NOMO-1 treated with DMSO at 0.1 percent for 48 hours (cell line): ENCODE data around the gene C4BPB.
"Not testable (repeated sequence)": the region's sequence is repeated elsewhere in the genome, so short reads cannot be mapped to it uniquely, and the experiment has no call there.

ENCODE experiments used
- DNase-seq: peaks from one replicate; lab custom pipeline; 2025; ENCODE audit not compliant: unreplicated experiment; lab: John Stamatoyannopoulos, UW

Gene C4BPB, protein sequence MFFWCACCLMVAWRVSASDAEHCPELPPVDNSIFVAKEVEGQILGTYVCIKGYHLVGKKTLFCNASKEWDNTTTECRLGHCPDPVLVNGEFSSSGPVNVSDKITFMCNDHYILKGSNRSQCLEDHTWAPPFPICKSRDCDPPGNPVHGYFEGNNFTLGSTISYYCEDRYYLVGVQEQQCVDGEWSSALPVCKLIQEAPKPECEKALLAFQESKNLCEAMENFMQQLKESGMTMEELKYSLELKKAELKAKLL

GRCh38 chr1:207088701-207089626 lies at the start of gene C4BPB:
Gene C4BPB, plus strand, starts transcription at chr1:207088860. Its CDS starts 672 bp downstream, at chr1:207089532.
- DNase-seq = no peak

DNA sequence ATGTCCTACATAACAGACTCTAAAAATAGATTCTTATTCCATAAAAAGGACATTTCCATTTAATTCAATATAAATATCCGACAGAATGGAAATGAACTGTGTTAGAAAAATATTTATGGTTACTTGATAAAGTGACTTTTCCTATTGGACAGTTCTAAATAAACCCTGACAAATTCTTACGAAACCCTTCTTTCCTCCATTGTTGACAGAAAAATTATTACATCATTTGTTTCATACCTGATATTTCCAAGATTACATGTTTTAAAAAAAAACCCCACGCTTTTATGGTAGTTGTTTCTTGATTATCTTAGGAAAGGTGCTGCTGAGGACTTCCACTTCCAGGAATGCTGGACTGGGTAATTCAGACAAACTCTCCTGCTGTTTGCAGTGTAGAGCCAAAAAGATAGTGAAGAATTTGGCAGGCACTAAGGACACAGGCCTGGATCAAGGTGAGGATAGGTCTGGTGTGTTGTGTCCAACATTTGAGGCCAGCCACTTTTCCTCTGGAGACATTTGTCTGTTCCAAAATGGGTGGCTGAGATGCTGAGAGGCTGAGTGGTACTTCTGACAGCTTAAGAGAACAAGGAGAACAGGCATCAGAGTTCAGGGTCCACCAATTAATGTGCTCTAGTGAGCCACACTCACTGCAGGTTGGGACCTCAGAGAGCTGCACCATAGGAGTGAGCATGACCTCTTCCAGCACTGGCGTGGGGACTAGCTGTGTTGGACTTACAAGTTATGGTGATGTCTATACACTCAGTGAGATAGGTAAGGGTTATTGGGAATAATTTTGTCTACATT lies 49.1 kb upstream of the C4BPB start:
- no peak for DNase-seq

DNA sequence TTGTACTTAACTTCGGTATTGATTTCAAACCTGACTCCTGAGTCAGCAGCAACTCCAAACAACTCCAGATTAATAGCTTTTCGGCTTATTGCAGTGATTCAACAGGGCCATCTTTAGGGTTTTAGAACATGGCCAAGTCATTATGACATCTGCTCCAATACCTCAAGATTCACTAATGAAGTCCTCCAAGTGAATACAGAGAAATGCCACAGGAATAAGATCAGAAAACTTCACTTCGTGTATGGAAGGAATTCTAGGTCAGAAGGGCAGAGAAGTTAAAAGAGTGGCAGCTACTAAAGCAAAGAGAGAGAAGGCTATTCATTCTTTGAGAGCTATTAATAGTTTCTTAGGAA lies 48.5 kb upstream of the C4BPB start:
- DNase-seq = no peak

- not testable (repeated sequence) for DNase-seq
These were observed 47.3 kb upstream of the C4BPB start for GRCh38 chr1:207041397-207041796.

DNA sequence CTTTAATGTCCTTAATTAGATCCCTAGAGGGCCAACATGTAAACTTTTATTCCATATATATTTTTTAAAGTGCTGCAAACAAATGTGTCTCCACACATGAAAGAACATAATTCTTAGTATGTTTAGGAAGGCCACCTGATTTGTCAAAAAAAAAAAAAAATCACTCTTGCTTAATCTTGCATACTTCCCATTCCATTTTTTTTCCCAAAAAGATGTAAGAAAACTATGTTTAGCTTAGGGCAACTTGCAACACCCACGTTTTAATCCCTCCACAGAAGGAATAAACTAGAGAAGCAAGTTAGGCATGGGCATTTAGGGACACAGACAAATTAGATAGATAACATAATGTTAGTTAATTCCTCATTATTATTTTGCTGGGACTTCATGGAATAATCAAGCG lies 43.2 kb upstream of the C4BPB start:
- no peak for DNase-seq

DNA sequence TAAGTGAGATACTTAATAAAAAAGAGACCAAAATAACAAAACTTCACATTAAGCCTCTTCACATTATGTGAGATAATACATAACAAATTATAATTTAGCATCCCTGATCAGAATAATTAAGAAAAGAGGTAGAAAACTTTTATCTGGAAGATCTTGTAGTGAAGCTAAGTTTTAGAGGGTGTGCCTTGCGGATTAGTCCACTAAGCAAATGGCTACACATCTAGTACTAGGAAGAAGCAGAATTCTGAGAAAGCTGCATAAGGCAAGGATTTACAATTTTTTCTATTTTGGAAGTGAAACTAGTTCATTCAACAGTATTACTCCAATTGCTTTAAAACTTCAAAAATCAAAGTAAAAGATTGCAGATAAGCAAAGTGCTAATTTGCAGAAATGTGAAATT lies 41.2 kb upstream of the C4BPB start:
- no peak for DNase-seq

GRCh38 chr1:207048041-207048440 lies 40.6 kb upstream of the C4BPB start:
- no peak for DNase-seq

DNA sequence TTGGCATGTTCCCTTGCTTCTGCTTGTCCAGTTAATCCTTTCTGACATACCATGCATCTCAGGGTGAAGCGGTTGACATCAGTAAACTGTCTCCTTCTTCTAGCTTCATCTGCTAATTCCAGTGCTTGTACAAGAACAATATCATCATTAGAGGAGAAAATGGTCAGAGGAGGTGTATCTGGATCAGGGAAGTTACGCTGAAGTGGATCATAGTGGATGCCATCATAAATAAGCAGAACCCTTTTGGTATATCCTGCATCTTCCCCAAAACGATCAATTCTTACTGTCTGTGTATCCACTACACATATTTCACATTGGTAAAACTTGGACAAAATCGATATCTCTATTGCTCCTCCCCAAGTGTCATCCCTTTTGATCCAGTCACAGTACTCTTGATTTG lies 39.6 kb upstream of the C4BPB start:
- no peak for DNase-seq

- no peak for DNase-seq
These were observed 39.1 kb upstream of the C4BPB start for GRCh38 chr1:207049514-207049913.

DNA sequence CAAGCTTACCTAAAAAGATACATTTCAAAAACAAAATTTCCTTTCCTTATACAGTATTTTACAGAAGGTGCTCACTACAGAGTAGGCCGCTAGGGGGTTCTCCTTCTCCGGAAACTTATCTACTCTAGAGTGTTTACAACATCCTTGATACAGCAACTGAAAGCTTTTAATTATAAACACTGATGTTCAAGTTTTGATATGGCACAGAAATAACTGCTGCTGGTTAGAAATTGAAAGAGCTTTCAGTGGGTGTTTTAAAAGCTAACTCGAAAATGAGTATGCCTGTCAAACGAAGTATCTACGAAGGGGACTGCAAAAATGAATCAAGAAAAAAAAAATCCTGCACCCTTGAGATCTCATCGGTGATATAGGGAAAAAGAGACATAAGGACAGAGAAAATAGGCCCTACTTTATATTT lies 38.7 kb upstream of the C4BPB start:
- DNase-seq = peak; percentile 62

GRCh38 chr1:207050480-207051190 lies 38.0 kb upstream of the C4BPB start:
- peak; percentile 81 for DNase-seq

DNA sequence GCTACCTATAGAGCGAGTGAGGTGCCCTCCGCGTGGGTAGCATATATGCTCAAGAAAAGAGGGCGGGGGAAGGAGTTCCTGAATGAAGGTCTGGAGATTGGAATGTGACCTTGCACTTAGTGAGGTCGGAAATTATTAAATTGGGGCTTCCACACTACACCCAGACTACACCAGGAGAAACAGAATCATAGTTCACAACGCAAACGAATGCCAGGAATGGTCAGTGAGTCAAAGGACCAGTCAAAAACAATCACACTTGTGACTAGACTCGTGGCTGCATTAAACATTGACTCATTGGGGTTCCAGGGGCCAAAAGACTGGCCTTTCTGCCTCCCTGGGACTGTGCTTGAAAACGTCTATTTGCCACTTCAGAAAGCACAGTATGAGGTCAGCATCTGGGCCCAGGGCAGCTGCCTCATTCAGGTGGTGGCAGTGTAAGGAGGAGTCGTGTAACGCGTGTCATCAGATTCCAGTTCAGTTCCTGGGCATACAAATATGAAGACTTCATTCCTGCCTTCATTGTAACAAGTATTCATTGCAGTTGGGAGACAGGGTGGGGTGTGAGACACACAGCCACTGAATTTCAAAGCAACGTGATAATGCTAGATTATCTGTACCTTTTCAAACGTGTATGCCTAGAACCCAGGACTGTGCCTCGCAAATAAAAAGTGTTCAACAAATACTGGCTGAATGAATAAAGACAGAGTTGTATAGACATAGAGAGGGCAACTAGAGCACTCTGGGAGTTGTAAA lies 37.3 kb upstream of the C4BPB start, which contains the start of gene YOD1:
TSS of gene YOD1 (minus strand) at position 18 of the 753 bp plus-strand sequence. CDS start 178 bp downstream, outside the sequence.
- no peak for DNase-seq

DNA sequence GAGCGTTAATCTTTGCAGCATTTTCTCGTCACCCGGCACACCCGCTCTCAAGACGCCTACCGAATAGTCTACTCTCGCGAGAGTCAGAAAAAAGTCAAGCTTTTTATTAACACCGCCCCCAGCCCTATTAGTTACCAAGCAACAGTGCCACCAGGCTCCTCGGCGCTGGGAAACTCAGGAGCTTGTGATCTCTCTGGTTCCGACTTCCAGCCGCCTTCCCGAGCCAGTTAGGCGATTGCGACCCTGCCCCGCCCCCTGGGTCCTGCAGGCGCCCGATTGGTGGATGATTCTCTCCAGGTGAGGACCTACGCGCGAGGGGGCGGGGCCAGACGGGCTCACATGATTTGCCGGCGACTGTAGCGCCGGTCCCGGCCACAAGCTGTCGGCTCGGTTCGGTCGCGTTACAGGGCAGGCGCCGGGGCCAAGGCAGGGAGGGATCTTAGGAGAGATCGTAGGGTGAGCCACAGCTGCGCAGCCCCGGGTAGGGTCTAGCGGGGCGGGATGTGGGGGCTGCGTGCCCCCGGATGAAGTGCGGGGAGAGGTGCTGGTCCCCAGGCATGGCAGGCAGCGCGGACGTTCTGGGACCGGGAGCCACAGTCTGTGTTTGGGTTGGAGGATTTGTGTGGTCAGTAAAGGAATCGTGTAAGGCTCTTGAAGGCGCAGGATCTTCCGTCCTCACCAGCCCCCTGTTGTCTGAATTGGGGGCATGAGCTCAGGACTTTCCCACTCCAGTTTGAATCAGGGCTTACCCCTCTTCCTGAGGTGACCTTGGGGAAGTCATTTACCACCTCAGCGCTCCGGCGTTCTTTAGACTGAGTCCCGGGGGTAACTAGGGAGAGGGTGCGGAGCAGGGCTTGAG lies 35.5 kb upstream of the C4BPB start, which contains the start of gene PFKFB2:
TSS of gene PFKFB2 (plus strand) at position 365 of the 859 bp plus-strand sequence. CDS start 1,443 bp downstream, outside the sequence.
- peak; percentile 91 for DNase-seq

DNA sequence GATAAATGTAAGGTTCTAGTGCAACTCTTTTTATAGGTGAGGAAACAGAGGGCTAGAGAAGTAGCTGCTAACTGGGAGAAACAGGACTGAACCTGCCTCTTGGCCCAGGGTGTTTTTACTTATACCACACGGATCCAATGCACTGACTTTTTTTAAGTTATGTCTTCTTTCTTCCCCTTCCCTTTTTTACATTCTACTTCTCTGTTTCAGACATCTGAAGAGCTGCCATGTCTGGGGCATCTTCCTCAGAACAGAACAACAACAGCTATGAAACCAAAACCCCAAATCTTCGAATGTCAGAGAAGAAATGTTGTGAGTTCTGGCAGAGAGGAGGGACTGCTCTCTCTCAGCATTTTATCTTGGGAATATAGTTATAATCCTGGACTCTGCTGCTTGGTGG lies 34.2 kb upstream of the C4BPB start:
- DNase-seq = peak; percentile 71

GRCh38 chr1:207055386-207056001 lies 33.2 kb upstream of the C4BPB start:
- DNase-seq = no peak

- no peak for DNase-seq
These were observed 32.0 kb upstream of the C4BPB start for GRCh38 chr1:207056673-207057072.

DNA sequence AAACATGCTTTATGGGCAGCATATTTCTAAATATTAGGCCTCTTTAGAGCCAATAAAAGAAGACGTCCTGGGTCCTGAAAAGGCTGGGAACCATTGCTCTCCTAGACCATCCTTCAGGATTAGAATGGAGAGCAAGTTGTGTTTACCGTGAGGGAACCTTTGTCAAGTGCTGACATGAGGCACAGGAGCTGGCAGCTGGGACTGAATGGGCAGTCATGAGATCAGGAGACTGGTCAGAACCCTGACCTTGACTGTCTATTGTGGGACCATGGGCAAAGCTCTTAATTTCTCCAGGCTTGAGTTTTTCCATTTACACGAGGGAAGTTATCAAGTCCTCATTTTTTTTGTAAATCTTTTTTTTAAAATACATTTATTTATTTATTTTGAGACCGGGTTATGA lies 30.4 kb upstream of the C4BPB start:
- no peak for DNase-seq
